Measurements from ENCODE around the gene ZBTB7C.
A peak's percentile ranks its signal among the peaks of the same experiment; 100 is the strongest.

Gene ZBTB7C

DNA sequence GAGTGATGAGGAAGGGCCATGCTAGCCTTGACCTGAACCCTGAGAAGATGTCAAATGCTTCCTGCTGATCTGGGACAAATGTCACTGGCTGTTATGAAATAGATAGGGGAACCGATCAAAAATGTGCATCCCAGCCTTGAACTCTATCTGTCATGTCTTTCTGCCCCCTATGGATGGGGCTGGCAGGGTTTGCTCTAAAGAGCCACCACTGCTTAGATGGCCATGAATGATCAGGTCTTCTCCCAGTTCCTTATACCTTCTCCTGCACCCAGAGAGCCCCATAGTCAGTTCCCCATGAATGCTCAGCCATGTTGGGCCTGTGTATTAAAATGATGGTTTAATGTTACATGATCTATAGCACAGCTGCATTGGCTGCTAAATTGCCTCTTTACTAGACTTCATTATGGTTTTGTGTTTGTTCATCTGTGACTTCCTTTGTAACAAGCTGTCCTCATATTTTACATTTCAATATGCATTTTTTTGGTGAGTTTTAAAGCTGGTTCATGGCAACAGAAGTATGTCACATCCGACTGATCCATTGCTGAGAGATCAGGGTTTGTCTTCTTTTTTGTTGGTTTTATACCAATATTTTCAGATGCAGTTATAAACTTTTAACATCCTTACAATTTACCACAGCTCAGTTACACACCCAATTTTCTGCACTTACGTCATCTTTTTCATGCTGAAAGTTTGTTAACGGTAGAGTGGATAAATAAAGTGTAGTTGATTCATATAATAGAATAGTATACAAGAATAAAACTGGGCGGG lies 422.4 kb downstream of the ZBTB7C start:
- DNase-seq: no peak

DNA sequence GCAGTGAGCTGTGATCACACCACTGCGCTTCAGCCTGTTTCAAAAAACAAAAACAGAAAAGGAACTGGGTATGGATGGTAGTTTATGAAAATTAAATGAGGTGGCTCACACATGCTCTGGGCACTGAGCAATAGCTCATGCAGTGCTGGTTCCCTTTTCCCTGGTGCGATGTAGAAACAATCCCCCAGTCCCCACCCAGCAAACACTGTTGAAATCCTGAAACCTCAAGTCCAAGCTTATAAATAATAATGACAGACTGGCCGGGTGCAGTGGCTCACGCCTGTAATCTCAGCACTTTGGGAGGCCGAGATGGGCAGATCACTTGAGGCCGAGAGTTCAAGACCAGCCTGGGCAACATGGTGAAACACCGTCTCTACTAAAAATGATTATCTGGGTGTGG lies 423.3 kb downstream of the ZBTB7C start:
- no peak for DNase-seq

DNA sequence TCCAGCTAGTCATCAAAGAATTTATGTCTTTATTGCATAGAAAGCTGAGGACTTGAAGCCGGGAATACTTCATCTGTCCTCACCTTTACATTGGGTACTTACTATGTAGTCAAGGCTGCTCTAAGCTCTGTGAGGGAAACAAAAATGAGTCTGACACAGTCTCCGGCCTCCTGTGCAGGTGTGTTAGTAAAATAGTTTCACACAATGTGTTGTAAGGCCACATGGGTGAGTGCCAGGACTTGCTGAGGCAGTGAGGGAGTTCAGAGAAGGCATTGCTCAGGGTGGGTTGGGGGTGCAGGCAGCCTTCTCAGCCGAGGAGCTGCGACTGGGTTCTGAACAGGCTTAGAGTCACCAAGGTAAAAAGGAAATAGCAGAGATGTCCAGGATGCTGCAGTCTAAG lies 424.2 kb downstream of the ZBTB7C start:
- DNase-seq: no peak

DNA sequence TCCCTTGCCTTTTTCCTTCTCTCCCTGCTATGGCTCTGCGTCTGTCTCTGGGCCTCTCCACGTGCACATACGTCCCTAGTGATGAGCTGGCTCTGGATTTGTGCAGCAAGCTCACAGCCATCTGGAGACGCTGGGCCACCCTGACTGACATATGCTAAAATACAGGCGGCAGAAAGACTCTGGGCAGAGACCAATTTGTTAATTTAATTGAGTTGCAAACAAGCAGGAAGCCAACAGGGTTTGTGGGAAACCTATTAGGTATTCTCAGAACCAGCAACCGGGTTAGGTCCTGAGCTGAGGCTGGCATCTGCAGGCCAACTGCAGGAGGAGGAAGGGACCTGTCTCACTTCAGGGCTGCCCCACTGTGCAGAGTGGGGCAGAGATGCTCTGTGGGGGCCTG lies 425.2 kb downstream of the ZBTB7C start:
- peak in 1 of 14 donors; percentile 79 for DNase-seq

DNA sequence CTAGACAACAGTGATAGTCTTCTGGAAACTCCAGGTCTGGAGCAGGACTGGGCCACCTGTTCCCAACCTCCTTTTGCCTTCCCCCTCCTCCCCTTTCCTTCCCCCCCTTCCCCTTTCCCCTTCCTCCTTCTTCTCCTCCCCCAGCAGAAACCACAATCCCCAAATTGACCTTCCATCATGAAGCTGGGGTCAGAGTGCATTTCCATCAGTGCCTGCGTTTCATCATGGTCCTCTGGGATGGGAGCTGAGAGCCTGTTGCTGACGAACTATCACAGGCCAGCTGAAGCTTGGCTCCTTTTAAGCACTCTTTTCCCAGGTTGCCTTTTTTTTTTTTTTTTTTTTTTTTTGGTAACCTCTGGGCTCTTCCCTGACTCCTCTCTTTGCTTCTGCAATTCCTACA lies 426.1 kb downstream of the ZBTB7C start:
- no peak for DNase-seq

DNA sequence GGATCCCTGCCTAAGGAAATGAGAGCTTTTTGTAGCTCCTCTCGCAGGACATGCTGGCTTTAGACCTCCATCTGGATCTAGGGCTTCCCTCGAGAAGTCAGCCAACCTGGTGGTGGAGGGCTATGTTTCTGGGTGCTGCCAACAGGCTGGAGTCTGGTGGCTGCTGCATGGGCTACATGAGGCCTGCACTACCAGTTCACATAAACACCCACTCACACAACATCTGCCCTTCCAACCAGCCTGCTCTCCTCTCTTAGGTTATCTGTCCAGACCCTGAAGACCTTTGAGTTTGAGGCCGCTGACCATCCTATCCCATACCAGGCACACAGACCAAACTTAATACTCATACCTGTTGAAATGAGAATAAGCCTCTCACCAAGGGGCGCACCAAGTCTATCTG lies 427.4 kb downstream of the ZBTB7C start:
- DNase-seq: no peak

DNA sequence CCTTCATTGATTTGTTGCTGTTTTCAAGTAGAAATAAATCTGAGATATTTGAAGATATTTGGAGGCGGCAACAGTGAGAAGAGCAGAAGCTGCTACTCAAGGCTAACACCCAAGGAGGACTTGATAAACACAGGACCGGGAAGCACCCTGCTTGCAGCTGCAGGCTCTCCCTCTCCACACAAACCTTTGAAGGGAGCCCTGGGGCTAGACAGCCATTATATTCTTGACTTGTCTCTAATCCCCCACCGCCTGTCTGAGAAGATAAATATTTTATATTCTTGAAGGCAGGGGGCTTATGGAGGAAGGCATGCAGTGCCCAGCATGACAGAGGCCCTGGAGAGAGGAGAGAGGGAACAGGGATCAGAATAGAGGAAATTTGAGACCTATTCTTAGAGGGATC lies 427.9 kb downstream of the ZBTB7C start:
- DNase-seq: no peak

DNA sequence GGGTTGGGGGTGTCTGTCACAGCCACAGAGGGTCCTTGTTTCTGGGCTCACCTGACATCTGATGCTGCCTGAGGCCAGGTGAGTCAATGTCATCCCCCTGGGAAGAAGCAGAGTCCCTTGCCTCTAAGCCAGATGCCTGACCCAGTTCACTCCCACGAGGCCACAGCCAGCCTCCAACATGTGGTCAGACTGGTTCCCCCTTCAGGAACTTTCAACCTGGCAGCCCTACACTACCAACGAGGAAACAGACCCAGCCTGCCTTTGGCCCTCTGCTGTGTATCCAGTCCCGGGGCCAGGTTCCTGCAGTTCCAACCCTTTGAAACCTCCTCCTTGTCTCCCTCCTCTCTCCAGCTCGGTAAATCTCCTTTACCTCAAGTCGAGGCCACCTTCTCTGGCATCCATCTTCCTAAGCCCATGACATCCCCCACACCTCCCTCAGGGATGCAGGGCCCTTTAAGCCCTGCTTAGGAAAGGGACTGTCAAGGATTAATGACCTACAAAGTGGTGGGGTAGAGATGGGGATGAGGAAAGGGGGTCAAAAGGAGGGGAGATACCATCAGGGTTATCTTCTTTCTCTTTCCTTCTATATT lies 429.5 kb downstream of the ZBTB7C start:
- DNase-seq: no peak

DNA sequence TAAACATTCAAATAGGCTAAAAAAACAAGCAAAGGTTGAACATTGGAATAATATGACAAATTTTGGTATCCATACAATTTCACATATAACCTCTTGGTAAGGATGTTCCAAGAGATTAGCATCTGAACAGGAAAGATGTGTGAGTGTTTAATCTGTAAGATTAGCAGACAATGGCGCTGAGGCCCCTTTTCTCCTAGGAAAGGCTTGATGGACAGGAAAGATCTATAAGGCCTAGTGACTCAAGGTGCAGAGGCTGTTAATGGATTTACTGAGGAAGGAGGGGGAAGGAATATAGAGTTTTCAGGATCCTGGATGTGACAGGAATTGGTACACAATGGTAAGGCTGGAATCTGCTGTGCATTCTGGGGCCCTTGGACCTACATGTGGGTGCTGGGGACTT lies 430.6 kb downstream of the ZBTB7C start:
- DNase-seq: no peak

DNA sequence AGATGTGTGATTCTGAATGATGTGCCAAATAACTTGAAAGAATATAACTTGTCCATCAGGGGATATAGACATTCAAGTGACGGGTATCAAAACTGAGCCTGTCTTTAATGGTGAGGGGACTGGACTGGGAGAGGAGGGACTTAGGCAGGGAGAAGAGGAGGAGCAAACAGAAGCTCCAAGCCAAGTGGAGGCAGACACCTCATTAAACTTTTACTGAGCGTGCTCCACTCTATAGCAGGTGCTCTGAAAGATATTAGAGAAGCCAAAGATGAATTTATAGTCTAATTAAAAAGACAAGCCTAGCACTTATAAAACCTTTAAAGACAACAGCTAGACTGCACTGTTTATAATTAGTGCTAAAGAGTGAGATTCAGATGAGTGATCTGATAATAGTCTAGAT lies 431.0 kb downstream of the ZBTB7C start:
- no peak for DNase-seq
